IMR-90 (cell line): Measurements from ENCODE around the gene ANG. TPM values are rescaled to one million over a fixed set of nuclear protein-coding genes. Genes with fewer than 3 reads are reported as not detected.

Experiments used
- ATAC-seq: fragments of 200-7000 bp; cut with Tn5 transposase; 2 replicates; pipeline ENCODE4 v1.9.1; 2020; ENCODE audit warnings: low read depth, mild to moderate bottlenecking, moderate library complexity
- BruUV-seq: library from RNA; stranded (reverse); fragments of 400-500 nt; replicated peaks from 2 replicates; lab custom pipeline; 2021; lab: Mats Ljungman, UMichigan
- CTCF ChIA-PET: fragments of 300-600 bp; formaldehyde crosslinking; extraction: SDS; loops from one replicate; lab custom pipeline; 2021; ENCODE audit warnings: antibody characterized with exemption; lab: Yijun Ruan, JAX
- POLR2A ChIA-PET: fragments of 300-600 bp; sonication (Branson Sonifier 250); formaldehyde crosslinking; loops from one replicate; lab custom pipeline; 2022; ENCODE audit warnings: antibody characterized with exemption; ENCODE audit not compliant: unreplicated experiment; lab: Charles Lee
- DNase-seq: peaks from one replicate; pipeline ENCODE4 v3.0.0; 2013
- H2AFZ ChIP-seq: replicated peaks from 2 replicates; pipeline ENCODE3; 2013; ENCODE audit warnings: low read length, mild to moderate bottlenecking; ENCODE audit not compliant: poor library complexity
- H2AK5ac ChIP-seq: 2 replicates; pipeline ENCODE4 v1.6.1; 2013; ENCODE audit warnings: low read depth, low read length, inconsistent platforms
- H2AK9ac ChIP-seq: replicated peaks from 2 replicates; pipeline ENCODE3; 2013; ENCODE audit warnings: mild to moderate bottlenecking, low read depth, low read length, moderate library complexity; ENCODE audit not compliant: poor library complexity
- H2BK120ac ChIP-seq: 2 replicates; pipeline ENCODE4 v1.6.1; 2013; ENCODE audit warnings: low read depth, low read length, inconsistent platforms
- H2BK15ac ChIP-seq: 3 replicates; pipeline ENCODE4 v1.6.1; 2013; ENCODE audit warnings: low read depth, low read length, inconsistent platforms
- H2BK20ac ChIP-seq: 2 replicates; pipeline ENCODE4 v1.6.1; 2013; ENCODE audit warnings: low read depth, mild to moderate bottlenecking, inconsistent platforms, low read length, moderate library complexity
- H2BK5ac ChIP-seq: 2 replicates; pipeline ENCODE4 v1.6.1; 2013; ENCODE audit warnings: mild to moderate bottlenecking, low read depth, low read length, inconsistent platforms; ENCODE audit not compliant: poor library complexity, severe bottlenecking
- H3K14ac ChIP-seq: replicated peaks from 2 replicates; pipeline ENCODE4 v1.6.1; 2013; ENCODE audit warnings: low read depth, low read length, inconsistent platforms
- H3K18ac ChIP-seq: 2 replicates; pipeline ENCODE4 v1.6.1; 2013; ENCODE audit warnings: low read depth, low read length, control low read depth
- H3K23ac ChIP-seq: 2 replicates; pipeline ENCODE4 v1.6.1; 2013; ENCODE audit warnings: low read depth, low read length, inconsistent platforms
- H3K27ac ChIP-seq: 2 replicates; pipeline ENCODE4 v1.5.1; 2013; ENCODE audit warnings: mild to moderate bottlenecking, control low read depth, low read length; ENCODE audit not compliant: insufficient read depth
- H3K27me3 ChIP-seq: 2 replicates; pipeline ENCODE4 v1.6.1; 2013; ENCODE audit warnings: low read length; ENCODE audit not compliant: control insufficient read depth, insufficient read depth
- H3K36me3 ChIP-seq: 2 replicates; pipeline ENCODE4 v1.6.1; 2013; ENCODE audit warnings: low read length, mixed read lengths; ENCODE audit not compliant: control insufficient read depth, insufficient read depth
- H3K4ac ChIP-seq: 2 replicates; pipeline ENCODE4 v1.6.1; 2013; ENCODE audit warnings: low read depth, low read length, inconsistent platforms
- H3K4me1 ChIP-seq: 2 replicates; pipeline ENCODE4 v1.6.1; 2013; ENCODE audit warnings: low read length, mixed read lengths; ENCODE audit not compliant: control insufficient read depth, insufficient read depth
- H3K4me2 ChIP-seq: 2 replicates; pipeline ENCODE4 v1.6.1; 2013; ENCODE audit warnings: low read depth, mild to moderate bottlenecking, control low read depth, low read length, moderate library complexity
- H3K4me3 ChIP-seq: 2 replicates; pipeline ENCODE4 v1.5.1; 2013; ENCODE audit warnings: low read depth, mild to moderate bottlenecking, control low read depth, low read length, moderate library complexity; ENCODE audit not compliant: insufficient read depth
- H3K56ac ChIP-seq: 2 replicates; pipeline ENCODE4 v1.6.1; 2013; ENCODE audit warnings: low read length, inconsistent platforms; ENCODE audit not compliant: insufficient read depth; ENCODE audit errors: extremely low read depth
- H3K79me1 ChIP-seq, 2 experiments: 2 replicates each; pipeline ENCODE4 v1.6.1; 2013; ENCODE audit warnings: low read length in 2 of 2, inconsistent platforms in 1 of 2, low read depth in 1 of 2
- H3K9ac ChIP-seq: 2 replicates; pipeline ENCODE4 v1.6.1; 2013; ENCODE audit warnings: low read depth, low read length, control low read depth
- H3K9me1 ChIP-seq: 2 replicates; pipeline ENCODE4 v1.6.1; 2013; ENCODE audit warnings: low read length, inconsistent platforms; ENCODE audit not compliant: insufficient read depth
- H3K9me3 ChIP-seq: 2 replicates; pipeline ENCODE4 v1.6.1; 2013; ENCODE audit warnings: low read length; ENCODE audit not compliant: control insufficient read depth, insufficient read depth
- H4K20me1 ChIP-seq: 2 replicates; pipeline ENCODE4 v1.6.1; 2013; ENCODE audit warnings: low read length, inconsistent platforms; ENCODE audit not compliant: insufficient read depth
- H4K5ac ChIP-seq: 2 replicates; pipeline ENCODE4 v1.6.1; 2013; ENCODE audit warnings: mild to moderate bottlenecking, low read depth, low read length, control low read depth
- H4K8ac ChIP-seq, 2 experiments: 2 replicates each; pipeline ENCODE4 v1.6.1; 2013; ENCODE audit warnings: low read depth in 2 of 2, low read length in 2 of 2, control low read depth in 1 of 2, inconsistent platforms in 1 of 2
- H4K91ac ChIP-seq: 2 replicates; pipeline ENCODE4 v1.6.1; 2013; ENCODE audit warnings: low read depth, low read length, inconsistent platforms; ENCODE audit not compliant: insufficient read depth
- CEBPB ChIP-seq: IDR thresholded peaks from 2 replicates; pipeline ENCODE4 v1.6.1; 2012; ENCODE audit warnings: low read depth, low read length, improper control_type of control experiment
- MXI1 ChIP-seq: IDR thresholded peaks from 2 replicates; pipeline ENCODE4 v1.6.1; 2012; ENCODE audit warnings: low read depth, mild to moderate bottlenecking, low read length, moderate library complexity, borderline replicate concordance
- NFE2L2 ChIP-seq: fragments of 150-350 bp; IDR thresholded peaks from 2 replicates; pipeline ENCODE4 v1.6.1; 2016; ENCODE audit warnings: low read depth, mild to moderate bottlenecking, low read length
- POLR2A ChIP-seq: IDR thresholded peaks from 2 replicates; pipeline ENCODE4 v1.6.1; 2012; ENCODE audit warnings: mild to moderate bottlenecking, low read depth, low read length
- RFX5 ChIP-seq: IDR thresholded peaks from 2 replicates; pipeline ENCODE4 v1.8.0; 2012; ENCODE audit warnings: low read depth, mild to moderate bottlenecking, low read length, moderate library complexity
- SMC3 ChIP-seq: fragments of 150-350 bp; IDR thresholded peaks from 2 replicates; pipeline ENCODE4 v1.6.1; 2016; ENCODE audit warnings: low read depth, mild to moderate bottlenecking, antibody characterized with exemption, low read length, moderate library complexity
- WGBS, 2 experiments: methylation state at CpG; one replicate each; pipeline versions ENCODE4 v1.1.5 to v1.1.7; 2013; ENCODE audit warnings: missing lambda C conversion rate in 2 of 2; ENCODE audit not compliant: insufficient read length in 1 of 2; ENCODE audit errors: extremely low coverage in 2 of 2; 5-methylcytosine and 5-hydroxymethylcytosine counted together
- dilution Hi-C: fragments of 300-500 bp; cut with HindIII; formaldehyde crosslinking; loops from one replicate; pipeline ENCODE4 v1.14.3; 2018; ENCODE audit warnings: low sequenced_read_pairs; ENCODE audit not compliant: unreplicated experiment
- in situ Hi-C: fragments of 300-500 bp; cut with MboI; formaldehyde crosslinking; loops from 3 replicates; pipeline ENCODE4 v1.14.3; 2019; ENCODE audit warnings: low sequenced_read_pairs, inconsistent platforms, mixed read lengths
- intact Hi-C: fragments of 100-400 bp; cut with micrococcal nuclease; formaldehyde crosslinking; loops from 2 replicates; pipeline ENCODE4 v1.10.0; 2022
- polyA plus RNA-seq, 3 experiments: library from polyadenylated mRNA; depleted of rRNA; stranded (reverse); fragments of >200 nt; gene quantifications; 2 replicates each; pipeline ENCODE4 v1.2.3, GENCODE V29; 2012; ENCODE audit warnings: low replicate concordance in 1 of 3
- total RNA-seq: library from RNA; depleted of rRNA; stranded (reverse); fragments of >200 nt; gene quantifications from 2 replicates; pipeline ENCODE4 v1.2.3, GENCODE V29; 2012
- TF ChIP-seq, protein P1 (sequence below): fragments of 150-350 bp; IDR thresholded peaks from 2 replicates; pipeline ENCODE4 v1.6.1; 2016; ENCODE audit warnings: low read depth, mild to moderate bottlenecking, low read length, moderate library complexity, borderline replicate concordance
- TF ChIP-seq, protein P2 (sequence below): fragments of 150-350 bp; IDR thresholded peaks from 2 replicates; pipeline ENCODE4 v1.6.1; 2017; ENCODE audit warnings: mild to moderate bottlenecking, antibody characterized with exemption, low read length, low read depth

The ANG gene
- total and polyA plus RNA-seq, 2 of the 4 experiments (the other 2 are of a cell fraction), result 3.6 to 4.7 TPM

DNA sequence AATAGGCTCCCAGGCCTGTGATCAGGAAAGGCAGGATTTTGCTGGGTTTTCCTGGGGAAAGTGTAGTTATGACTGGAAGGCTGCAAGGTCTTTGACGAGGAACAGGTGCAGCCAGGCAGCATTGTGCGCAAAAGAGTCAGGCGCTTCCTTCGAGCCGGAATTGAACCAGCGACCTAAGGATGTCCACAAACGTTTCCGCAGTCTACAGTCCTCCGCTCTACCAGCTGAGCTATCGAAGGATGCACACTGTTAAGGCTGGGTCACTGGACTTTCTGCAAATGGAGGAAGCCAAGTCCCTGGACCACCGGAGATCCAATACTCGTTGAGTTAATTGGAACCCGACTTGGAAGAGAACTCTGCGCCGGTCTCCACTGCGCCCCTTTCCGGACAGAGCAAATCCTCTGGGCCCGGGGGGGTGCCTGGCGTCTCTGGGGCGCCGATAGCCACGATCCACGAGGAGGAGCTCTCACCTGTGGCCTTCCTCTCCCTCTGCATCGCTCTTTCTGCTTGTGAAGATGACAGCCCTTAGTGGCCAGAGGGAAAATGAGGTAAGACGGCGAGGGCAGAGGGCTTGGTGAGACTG lies 28.7 kb upstream of the ANG start:
- Histone ChIP-seq H3K27me3 (peaks cover 23% of the 10 kb centered on the region), H3K9ac (no peak overlapping the region), H3K36me3 (no peaks in the 10 kb centered on the region), H2AK5ac (no peak overlapping the region), H2BK120ac (no peak overlapping the region), H4K91ac (no peak overlapping the region), H2BK20ac (no peak overlapping the region), H3K9me1 (no peaks in the 10 kb centered on the region), H3K23ac (no peak overlapping the region), H3K14ac (no peak overlapping the region), H3K4ac (no peak overlapping the region), H3K9me3 (no peaks in the 10 kb centered on the region), H3K79me1 (no peaks in the 10 kb centered on the region), H3K4me2 (no peak overlapping the region), H2BK15ac (no peak overlapping the region), H4K20me1 (no peaks in the 10 kb centered on the region), H2BK5ac (no peak overlapping the region), H2AFZ (no peak overlapping the region), H3K56ac (no peak overlapping the region), H4K5ac (no peak overlapping the region), H2AK9ac (no peak overlapping the region), H3K18ac (no peak overlapping the region), H3K4me1 (no peaks in the 10 kb centered on the region), H4K8ac (no peak overlapping the region), H3K4me3 (no peak overlapping the region), H3K27ac (no peak overlapping the region)
- no peak for DNase-seq
- dilution Hi-C loops, result loop anchor here (25.0 kb wide), 1 partner anchor 123 kb away; no protein-coding TSS in a partner anchor
- 47% methylated on average over 22 of the region's 26 CpGs; no CpG with 5 or more reads in 1 of the 2 experiments for WGBS, 2 experiments
- CTCF ChIA-PET, result no interaction called here
- ATAC-seq, result no peak
- in situ Hi-C loops, result no loop called here
- BruUV-seq, result no TSS peak
- intact Hi-C loops, result no loop called here
- TF ChIP-seq, protein P1, sequence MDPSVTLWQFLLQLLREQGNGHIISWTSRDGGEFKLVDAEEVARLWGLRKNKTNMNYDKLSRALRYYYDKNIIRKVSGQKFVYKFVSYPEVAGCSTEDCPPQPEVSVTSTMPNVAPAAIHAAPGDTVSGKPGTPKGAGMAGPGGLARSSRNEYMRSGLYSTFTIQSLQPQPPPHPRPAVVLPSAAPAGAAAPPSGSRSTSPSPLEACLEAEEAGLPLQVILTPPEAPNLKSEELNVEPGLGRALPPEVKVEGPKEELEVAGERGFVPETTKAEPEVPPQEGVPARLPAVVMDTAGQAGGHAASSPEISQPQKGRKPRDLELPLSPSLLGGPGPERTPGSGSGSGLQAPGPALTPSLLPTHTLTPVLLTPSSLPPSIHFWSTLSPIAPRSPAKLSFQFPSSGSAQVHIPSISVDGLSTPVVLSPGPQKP, result no peak
- TF ChIP-seq CEBPB (no peak), RFX5 (no peak), SMC3 (no peak), MXI1 (no peak), NFE2L2 (no peak), POLR2A (no peak)
- TF ChIP-seq, protein P2, sequence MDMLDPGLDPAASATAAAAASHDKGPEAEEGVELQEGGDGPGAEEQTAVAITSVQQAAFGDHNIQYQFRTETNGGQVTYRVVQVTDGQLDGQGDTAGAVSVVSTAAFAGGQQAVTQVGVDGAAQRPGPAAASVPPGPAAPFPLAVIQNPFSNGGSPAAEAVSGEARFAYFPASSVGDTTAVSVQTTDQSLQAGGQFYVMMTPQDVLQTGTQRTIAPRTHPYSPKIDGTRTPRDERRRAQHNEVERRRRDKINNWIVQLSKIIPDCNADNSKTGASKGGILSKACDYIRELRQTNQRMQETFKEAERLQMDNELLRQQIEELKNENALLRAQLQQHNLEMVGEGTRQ, result no peak
- POLR2A ChIA-PET, result no interaction called here
